ENCODE data around the gene TGFB1. TPM values are rescaled to one million over a fixed set of nuclear protein-coding genes. Genes with fewer than 3 reads are reported as not detected.

The TGFB1 gene
- total and polyA plus RNA-seq, 2 of the 13 experiments (the other 11 are each of a cell fraction or from before 2014, with no cell fraction given) = 4.1 to 5.4 TPM

- TF ChIP-seq SCMH1 (CRISPR knock-in tag; IDR thresholded peaks at IDR 0.05; ENCODE audit: borderline replicate concordance) = no peak
- no peak for TF ChIP-seq MTF1 (CRISPR knock-in tag; IDR thresholded peaks at IDR 0.05)
- TF ChIP-seq ZBTB43 (CRISPR knock-in tag; conservative IDR thresholded peaks at IDR 0.05) = no peak
- peak; percentile 26; the same call in 1 of the 2 replicates for TF ChIP-seq ARID5B (CRISPR knock-in tag; IDR thresholded peaks at IDR 0.05)
- TF ChIP-seq ZBTB26 (CRISPR knock-in tag; IDR thresholded peaks at IDR 0.05; ENCODE audit: borderline replicate concordance) = no peak
- no peak for TF ChIP-seq CBX1 (IDR thresholded peaks at IDR 0.05; ENCODE audit: low read depth)
- no peak for TF ChIP-seq TCF12 (IDR thresholded peaks at IDR 0.05)
- TF ChIP-seq TCF12 (CRISPR knock-in tag; IDR thresholded peaks at IDR 0.05) = no peak
- TF ChIP-seq ISX (CRISPR knock-in tag; conservative IDR thresholded peaks at IDR 0.05) = no peak
- no peak for TF ChIP-seq LBX2 (CRISPR knock-in tag; IDR thresholded peaks at IDR 0.05; ENCODE audit: borderline replicate concordance)
- no peak for TF ChIP-seq SNAPC2 (CRISPR knock-in tag; IDR thresholded peaks at IDR 0.05)
- TF ChIP-seq ZNF747 (CRISPR knock-in tag; IDR thresholded peaks at IDR 0.05; ENCODE audit: borderline replicate concordance) = no peak
- TF ChIP-seq ZNF850 (CRISPR knock-in tag; conservative IDR thresholded peaks at IDR 0.05) = no peak
- no peak for TF ChIP-seq PLRG1 (conservative IDR thresholded peaks at IDR 0.05)
- no peak for TF ChIP-seq ELF4 (CRISPR knock-in tag; IDR thresholded peaks at IDR 0.05; ENCODE audit: borderline replicate concordance)
- TF ChIP-seq ZNF746 (CRISPR knock-in tag; IDR thresholded peaks at IDR 0.05) = no peak
- 0 out of 2 replicates have a peak, but pooled peaks have one; percentile 48 for TF ChIP-seq ZNF274 (CRISPR knock-in tag; IDR thresholded peaks at IDR 0.05)
- 0 out of 2 replicates have a peak, but pooled peaks have one; percentile 27 for TF ChIP-seq ZNF749 (CRISPR knock-in tag; IDR thresholded peaks at IDR 0.05; ENCODE audit: borderline replicate concordance)
- no peak for TF ChIP-seq ATF5 (CRISPR knock-in tag; IDR thresholded peaks at IDR 0.05; ENCODE audit: low read depth)
Measured at GRCh38 chr19:41321600-41322270, 32.0 kb downstream of the TGFB1 start (continued).

Data from HepG2 (cell line).